NCI-H146 treated with DMSO at 0.1 percent for 48 hours (cell line): ENCODE data around the gene AMACR.
"Not testable (repeated sequence)": the region's sequence is repeated elsewhere in the genome, so short reads cannot be mapped to it uniquely, and the experiment has no call there.

ENCODE experiments used
- DNase-seq: peaks from one replicate; lab custom pipeline; 2025; ENCODE audit not compliant: unreplicated experiment; lab: John Stamatoyannopoulos, UW

The AMACR gene

GRCh38 chr5:33973271-33973670, 34.6 kb downstream of the AMACR start:
- no peak for DNase-seq

- peak; percentile 10 for DNase-seq
Measured at GRCh38 chr5:33969572-33970452, 38.0 kb downstream of the AMACR start.

- no peak for DNase-seq
Measured at GRCh38 chr5:33968211-33969005, 39.4 kb downstream of the AMACR start.

- DNase-seq = no peak
Measured at GRCh38 chr5:33966805-33967204, 41.0 kb downstream of the AMACR start.

GRCh38 chr5:33964132-33964700, 43.6 kb downstream of the AMACR start:
- DNase-seq = no peak

- DNase-seq = no peak
Measured at GRCh38 chr5:33958176-33958575, 49.7 kb downstream of the AMACR start.

GRCh38 chr5:33957577-33958150, 50.2 kb downstream of the AMACR start:
- DNase-seq = no peak

- not testable (repeated sequence) for DNase-seq
Measured at GRCh38 chr5:33952175-33952574, 55.7 kb downstream of the AMACR start.

- DNase-seq = peak; percentile 57
Measured at GRCh38 chr5:33944543-33945132, 63.2 kb downstream of the AMACR start.

- DNase-seq = no peak
Measured at GRCh38 chr5:33941090-33941489, 66.8 kb downstream of the AMACR start.

GRCh38 chr5:33939556-33940262, 68.1 kb downstream of the AMACR start:
- no peak for DNase-seq

GRCh38 chr5:33938881-33939280, 69.0 kb downstream of the AMACR start:
- DNase-seq = no peak

- DNase-seq = no peak
Measured at GRCh38 chr5:33938507-33938796, 69.4 kb downstream of the AMACR start.

- no peak for DNase-seq
Measured at GRCh38 chr5:33937707-33938506, 69.9 kb downstream of the AMACR start.

- DNase-seq = no peak
Measured at GRCh38 chr5:33937017-33937706, 70.7 kb downstream of the AMACR start.

GRCh38 chr5:33936381-33937016, 71.4 kb downstream of the AMACR start, which contains the start of gene RXFP3:
Gene RXFP3, plus strand, starts transcription at chr5:33936386. Its CDS starts 355 bp downstream, at chr5:33936741.
- DNase-seq = no peak
